HT1080 (cell line): ENCODE data around the gene PSME1. TPM values are rescaled to one million over a fixed set of nuclear protein-coding genes. Genes with fewer than 3 reads are reported as not detected.

Source experiments
- DNase-seq: peaks from one replicate; pipeline ENCODE4 v3.0.0-alpha.2; 2015; ENCODE audit warnings: low read depth
- total RNA-seq: library from RNA; depleted of rRNA; stranded (reverse); fragments of >200 nt; shearing (Covaris generic); gene quantifications from 2 replicates; pipeline ENCODE4 v1.2.3, GENCODE V29; 2014

The PSME1 gene
- total RNA-seq, 1 experiment from 2014 or later: 149 TPM

- DNase-seq: no peak
These were observed 35.6 kb downstream of the PSME1 start, which contains the start of gene REC8 for GRCh38 chr14:24171422-24172260. Gene REC8, plus strand, starts transcription at chr14:24172080. Its CDS starts 473 bp downstream, at chr14:24172553.

- no peak for DNase-seq
These were observed 36.4 kb downstream of the PSME1 start for GRCh38 chr14:24172261-24172860.

GRCh38 chr14:24172871-24173281 is 36.9 kb downstream of the PSME1 start:
- DNase-seq: no peak

- no peak for DNase-seq
These were observed 40.6 kb downstream of the PSME1 start for GRCh38 chr14:24176599-24176998.

GRCh38 chr14:24177041-24177825 is 41.2 kb downstream of the PSME1 start:
- no peak for DNase-seq

GRCh38 chr14:24177891-24178290 is 41.9 kb downstream of the PSME1 start:
- DNase-seq: no peak

GRCh38 chr14:24178399-24179178 is 42.6 kb downstream of the PSME1 start:
- no peak for DNase-seq

- DNase-seq: no peak
These were observed 43.4 kb downstream of the PSME1 start for GRCh38 chr14:24179294-24179960.

GRCh38 chr14:24179961-24180796 is 44.2 kb downstream of the PSME1 start:
- DNase-seq: peak; percentile 28

- no peak for DNase-seq
These were observed 45.5 kb downstream of the PSME1 start for GRCh38 chr14:24181371-24182077.

- no peak for DNase-seq
These were observed 46.3 kb downstream of the PSME1 start for GRCh38 chr14:24182110-24182882.

- DNase-seq: no peak
These were observed 47.1 kb downstream of the PSME1 start for GRCh38 chr14:24183014-24183481.

- no peak for DNase-seq
These were observed 48.3 kb downstream of the PSME1 start for GRCh38 chr14:24184104-24184970.

- no peak for DNase-seq
These were observed 49.0 kb downstream of the PSME1 start for GRCh38 chr14:24185026-24185425.

GRCh38 chr14:24185741-24186140 is 49.7 kb downstream of the PSME1 start:
- no peak for DNase-seq

- DNase-seq: no peak
These were observed 51.0 kb downstream of the PSME1 start for GRCh38 chr14:24186831-24187538.
